ENCODE results near the gene ADH7. TPM values are rescaled to one million over a fixed set of nuclear protein-coding genes. Genes with fewer than 3 reads are reported as not detected.

ADH7 gene
- total and polyA plus RNA-seq, 2 of the 8 experiments (the other 6 are each of a cell fraction or from before 2014, with no cell fraction given), result not detected

- H3K56ac ChIP-seq (replicated peaks; ENCODE audit: insufficient read length, low read depth, low read length), result no peak overlapping the region
- WGBS, 2 experiments (ENCODE audit: extremely low coverage in 1 of 2, insufficient coverage in 1 of 2, insufficient read length in 1 of 2, insufficient replicate concordance in 2 of 2, low coverage in 1 of 2, low lambda C conversion rate in 2 of 2, missing lambda C conversion rate in 1 of 2), result 99% methylated on average over 3 of the region's 3 CpGs; no CpG with 5 or more reads in 1 of the 2 experiments
- H3K4me2 ChIP-seq (ENCODE audit: insufficient read depth in 1 of 2, low read depth in 2 of 2, low read length in 2 of 2), result no peak overlapping the region
- no peak overlapping the region; the same call in 1 of the 2 replicates for H2AFZ ChIP-seq (ENCODE audit: low read length)
- H3K36me3 ChIP-seq (ENCODE audit: control insufficient read depth in 2 of 4, insufficient read depth in 4 of 4, low read length in 3 of 4), result no peaks in the 10 kb centered on the region; a peak in 1 of 8 replicates
- peak overlapping the region; percentile 49; the same call in 1 of the 2 replicates for H2BK20ac ChIP-seq (ENCODE audit: low read length)
- no peak overlapping the region for H3K27ac ChIP-seq (ENCODE audit: low read depth, low read length)
- H2BK5ac ChIP-seq (ENCODE audit: low read depth, low read length), result no peak overlapping the region; the same call in 1 of the 2 replicates
- POLR2A ChIA-PET (ENCODE audit: partially characterized antibody), result no interaction called here
- no peaks in the 10 kb centered on the region for H3K23me2 ChIP-seq (ENCODE audit: low read depth, low read length)
- CTCF ChIA-PET (ENCODE audit: partially characterized antibody), result interaction anchor here (0.6 kb wide), 2 partner anchors 793 to 1537 kb away, joined by 3 read pairs; no protein-coding TSS in a partner anchor
- H3K79me1 ChIP-seq (ENCODE audit: low read depth, low read length), result no peaks in the 10 kb centered on the region
- H2AK5ac ChIP-seq (ENCODE audit: low read depth, low read length), result no peak overlapping the region
- H3K79me2 ChIP-seq (ENCODE audit: control insufficient read depth in 1 of 2, insufficient read depth in 2 of 2, low read length in 2 of 2), result no peaks in the 10 kb centered on the region
- H3K14ac ChIP-seq (ENCODE audit: insufficient read length), result no peak overlapping the region
- no peak overlapping the region for H4K5ac ChIP-seq (ENCODE audit: insufficient read length, low read depth, low read length)
- H3K4me3 ChIP-seq (ENCODE audit: extremely low read depth in 1 of 4, insufficient read depth in 2 of 4, low read depth in 3 of 4, low read length in 4 of 4), result no peak overlapping the region
- no peak overlapping the region for H3K23ac ChIP-seq (ENCODE audit: insufficient read length)
- H4K8ac ChIP-seq (ENCODE audit: extremely low read depth, insufficient read depth, low read length), result no peak overlapping the region
- no peak overlapping the region for H3K9ac ChIP-seq (replicated peaks in 1 of 4; ENCODE audit: extremely low read depth in 1 of 4, low read depth in 3 of 4, low read length in 3 of 4)
- no peaks in the 10 kb centered on the region for H3K27me3 ChIP-seq (replicated peaks in 1 of 4; ENCODE audit: control insufficient read depth in 3 of 4, extremely low read depth in 1 of 4, insufficient read depth in 3 of 4, low read length in 3 of 4)
- FAIRE-seq (no peak), DNase-seq (ENCODE audit: low read depth in 1 of 2, low spot score in 2 of 2) (no peak)
- no peaks in the 10 kb centered on the region for H3K4me1 ChIP-seq (replicated peaks in 1 of 4; ENCODE audit: control insufficient read depth in 3 of 4, insufficient read depth in 4 of 4, low read length in 3 of 4)
- H2BK12ac ChIP-seq (ENCODE audit: low read depth, low read length), result no peak overlapping the region
- H3K4ac ChIP-seq (replicated peaks; ENCODE audit: insufficient read length, low read depth, low read length), result no peak overlapping the region
- H3K9me3 ChIP-seq (ENCODE audit: insufficient read depth in 2 of 2, low read depth in 1 of 2, low read length in 1 of 2), result peaks cover 0 to 3% of the 10 kb centered on the region in 2 experiments; a peak in 1 of 4 replicates
- H4K20me1 ChIP-seq (replicated peaks in 1 of 2; ENCODE audit: control insufficient read depth in 1 of 2, insufficient read depth in 2 of 2, low read length in 2 of 2), result no peaks in the 10 kb centered on the region
- no peak overlapping the region for H3K18ac ChIP-seq (ENCODE audit: extremely low read depth, low read length)
- no peak overlapping the region for H2BK120ac ChIP-seq (replicated peaks; ENCODE audit: low read depth, low read length)
- no peak overlapping the region for H2BK15ac ChIP-seq (ENCODE audit: low read length)
- H4K91ac ChIP-seq (replicated peaks; ENCODE audit: insufficient read length, low read length), result no peak overlapping the region
- TF ChIP-seq CREB1 (IDR thresholded peaks at IDR 0.05), result no peak
- TF ChIP-seq BACH1 (IDR thresholded peaks at IDR 0.05; ENCODE audit: low read length), result no peak
- no peak for TF ChIP-seq ZNF274 (IDR thresholded peaks at IDR 0.05; ENCODE audit: borderline replicate concordance, extremely low read depth, low read length)
- no peak for TF ChIP-seq EZH2 (IDR thresholded peaks at IDR 0.05; ENCODE audit: low read depth, low read length, severe bottlenecking)
- no peak for TF ChIP-seq JUND (IDR thresholded peaks at IDR 0.05; ENCODE audit: low read length)
- no peak for TF ChIP-seq RFX5 (IDR thresholded peaks at IDR 0.05; ENCODE audit: borderline replicate concordance, low read depth, low read length)
- TF ChIP-seq YY1 (IDR thresholded peaks at IDR 0.05; ENCODE audit: low read depth, low read length), result no peak
- no peak for TF ChIP-seq RAD21 (IDR thresholded peaks at IDR 0.05 in 1 of 2, conservative IDR thresholded peaks at IDR 0.05 in 1 of 2; ENCODE audit: low read depth in 2 of 2, low read length in 2 of 2)
- no peak for TF ChIP-seq SIN3A (conservative IDR thresholded peaks at IDR 0.05 in 1 of 2, IDR thresholded peaks at IDR 0.05 in 1 of 2; ENCODE audit: low read depth in 1 of 2, low read length in 2 of 2)
- TF ChIP-seq CBX8 (IDR thresholded peaks at IDR 0.05; ENCODE audit: borderline replicate concordance, low read depth, low read length), result no peak
- TF ChIP-seq CHD1 (IDR thresholded peaks at IDR 0.05; ENCODE audit: low read depth, low read length), result no peak
- no peak for TF ChIP-seq SIRT6 (IDR thresholded peaks at IDR 0.05; ENCODE audit: low read length)
- no peak for TF ChIP-seq TAF7 (optimal IDR thresholded peaks at IDR 0.05; ENCODE audit: borderline replicate concordance, low read depth, low read length)
- TF ChIP-seq MAFK (IDR thresholded peaks at IDR 0.05; ENCODE audit: low read depth, low read length), result no peak
- no peak for TF ChIP-seq SP1 (IDR thresholded peaks at IDR 0.05; ENCODE audit: low read depth, low read length)
Measured at GRCh38 chr4:99447513-99447912, 12.4 kb upstream of the ADH7 start.

Data from H1 (cell line).